ENCODE data around the gene C17orf113.
"Not testable (repeated sequence)": the region's sequence is repeated elsewhere in the genome, so short reads cannot be mapped to it uniquely, and the experiment has no call there.

Gene C17orf113

GRCh38 chr17:42016411-42016831 lies 34.0 kb downstream of the C17orf113 start:
- DNase-seq (ENCODE audit: low read depth): no peak

- not testable (repeated sequence) for DNase-seq (ENCODE audit: low read depth)
These were observed 36.7 kb downstream of the C17orf113 start for GRCh38 chr17:42013740-42014139.

- DNase-seq (ENCODE audit: low read depth): not testable (repeated sequence)
These were observed 38.0 kb downstream of the C17orf113 start for GRCh38 chr17:42012363-42012762.

- DNase-seq (ENCODE audit: low read depth): no peak
These were observed 39.4 kb downstream of the C17orf113 start for GRCh38 chr17:42010898-42011516.

- not testable (repeated sequence) for DNase-seq (ENCODE audit: low read depth)
These were observed 40.1 kb downstream of the C17orf113 start for GRCh38 chr17:42010266-42010680.

- DNase-seq (ENCODE audit: low read depth): no peak
These were observed 41.2 kb downstream of the C17orf113 start for GRCh38 chr17:42009170-42009569.

- DNase-seq (ENCODE audit: low read depth): no peak
These were observed 45.2 kb downstream of the C17orf113 start for GRCh38 chr17:42005166-42005565.

GRCh38 chr17:42002792-42003301 lies 47.6 kb downstream of the C17orf113 start:
- DNase-seq (ENCODE audit: low read depth): no peak

GRCh38 chr17:42002175-42002791 lies 48.1 kb downstream of the C17orf113 start:
- DNase-seq (ENCODE audit: low read depth): no peak

- no peak for DNase-seq (ENCODE audit: low read depth)
These were observed 48.7 kb downstream of the C17orf113 start for GRCh38 chr17:42001729-42002128.

GRCh38 chr17:42000413-42001133 lies 49.8 kb downstream of the C17orf113 start:
- DNase-seq (ENCODE audit: low read depth): no peak

GRCh38 chr17:41998497-41998896 lies 51.9 kb downstream of the C17orf113 start:
- DNase-seq (ENCODE audit: low read depth): no peak

- no peak for DNase-seq (ENCODE audit: low read depth)
These were observed 53.6 kb downstream of the C17orf113 start for GRCh38 chr17:41996855-41997164.

GRCh38 chr17:41992576-41992975 lies 57.8 kb downstream of the C17orf113 start:
- no peak for DNase-seq (ENCODE audit: low read depth)

- DNase-seq (ENCODE audit: low read depth): no peak
These were observed 60.5 kb downstream of the C17orf113 start for GRCh38 chr17:41989702-41990419.

GRCh38 chr17:41988418-41988817 lies 62.0 kb downstream of the C17orf113 start:
- DNase-seq (ENCODE audit: low read depth): no peak
